PC-9 (cell line): ENCODE data around the gene UBTF. TPM values are rescaled to one million over a fixed set of nuclear protein-coding genes. Genes with fewer than 3 reads are reported as not detected.

Source experiments
- BruUV-seq: library from RNA; stranded (reverse); fragments of 400-500 nt; replicated peaks from 2 replicates; lab custom pipeline; 2021; lab: Mats Ljungman, UMichigan
- CTCF ChIA-PET: fragments of 300-600 bp; sonication (Branson Sonifier 250); formaldehyde crosslinking; loops from one replicate; lab custom pipeline; 2022; ENCODE audit warnings: antibody characterized with exemption; lab: Charles Lee
- POLR2A ChIA-PET: fragments of 300-600 bp; sonication (Branson Sonifier 250); formaldehyde crosslinking; loops from one replicate; lab custom pipeline; 2022; ENCODE audit warnings: antibody characterized with exemption; ENCODE audit not compliant: unreplicated experiment; lab: Charles Lee
- DNase-seq, 2 experiments: peaks; one replicate each; pipeline versions ENCODE4 v3.0.0 to v3.0.0-alpha.2; 2015 to 2022; ENCODE audit warnings: mixed read lengths in 1 of 2
- H2AFZ ChIP-seq: fragments of 200-600 bp; sonication (generic); 2 replicates; pipeline ENCODE4 v1.8.1; 2017; ENCODE audit warnings: antibody characterized with exemption
- H3F3A ChIP-seq: fragments of 200-600 bp; sonication (generic); 2 replicates; pipeline ENCODE4 v1.8.1; 2017; ENCODE audit warnings: antibody characterized with exemption, mild to moderate bottlenecking, low read depth; ENCODE audit not compliant: insufficient read depth
- H3K27ac ChIP-seq: fragments of 200-600 bp; sonication (generic); 2 replicates; pipeline ENCODE4 v1.6.1; 2016; ENCODE audit warnings: mixed run types
- H3K27me3 ChIP-seq: fragments of 200-600 bp; sonication (generic); 2 replicates; pipeline ENCODE4 v1.6.1; 2016; ENCODE audit warnings: low read depth, mixed run types; ENCODE audit not compliant: insufficient read depth
- H3K36me3 ChIP-seq: fragments of 200-600 bp; sonication (generic); 2 replicates; pipeline ENCODE4 v1.6.1; 2016; ENCODE audit warnings: low read depth, mixed run types
- H3K4me1 ChIP-seq: fragments of 200-600 bp; sonication (generic); replicated peaks from 2 replicates; pipeline ENCODE4 v1.6.1; 2016; ENCODE audit warnings: mixed run types; ENCODE audit not compliant: insufficient read depth
- H3K4me2 ChIP-seq: fragments of 200-600 bp; sonication (generic); 2 replicates; pipeline ENCODE4 v1.6.1; 2017; ENCODE audit warnings: mixed run types
- H3K4me3 ChIP-seq: fragments of 200-600 bp; sonication (generic); 2 replicates; pipeline ENCODE4 v1.6.1; 2016; ENCODE audit warnings: mixed run types
- H3K79me2 ChIP-seq: fragments of 200-600 bp; sonication (generic); 2 replicates; pipeline ENCODE4 v1.6.1; 2017; ENCODE audit warnings: low read depth, mixed run types
- H3K9me2 ChIP-seq: fragments of 200-600 bp; sonication (generic); 2 replicates; pipeline ENCODE4 v1.8.1; 2017; ENCODE audit warnings: mild to moderate bottlenecking; ENCODE audit not compliant: insufficient read depth
- H3K9me3 ChIP-seq: fragments of 200-600 bp; sonication (generic); 2 replicates; pipeline ENCODE4 v1.8.1; 2016; ENCODE audit warnings: low read depth; ENCODE audit not compliant: insufficient read depth
- H4K20me1 ChIP-seq: fragments of 200-600 bp; sonication (generic); 2 replicates; pipeline ENCODE4 v1.8.1; 2017; ENCODE audit not compliant: insufficient read depth
- EZH2 ChIP-seq: fragments of 200-600 bp; sonication (generic); IDR thresholded peaks from 2 replicates; pipeline ENCODE4 v1.8.0; 2017; ENCODE audit warnings: antibody characterized with exemption, low read depth
- intact Hi-C: fragments of 100-400 bp; cut with micrococcal nuclease; formaldehyde crosslinking; loops from one replicate; pipeline ENCODE4 v1.10.0; 2022; ENCODE audit not compliant: unreplicated experiment
- total RNA-seq: library from RNA; stranded (reverse); gene quantifications from 2 replicates; pipeline ENCODE4 v1.2.3, GENCODE V29; 2021
- TF ChIP-seq, protein P1 (sequence below): fragments of 200-600 bp; sonication (generic); conservative IDR thresholded peaks from 2 replicates; pipeline ENCODE4 v1.6.1; 2017; ENCODE audit warnings: mixed run types, antibody characterized with exemption, mild to moderate bottlenecking, moderate library complexity

UBTF gene
- total RNA-seq, 1 experiment from 2014 or later: 61.7 TPM

- H3K4me3 ChIP-seq: no peak overlapping the region
- no peak overlapping the region for H2AFZ ChIP-seq
- no peak for TF ChIP-seq EZH2
- TF ChIP-seq, protein P1, sequence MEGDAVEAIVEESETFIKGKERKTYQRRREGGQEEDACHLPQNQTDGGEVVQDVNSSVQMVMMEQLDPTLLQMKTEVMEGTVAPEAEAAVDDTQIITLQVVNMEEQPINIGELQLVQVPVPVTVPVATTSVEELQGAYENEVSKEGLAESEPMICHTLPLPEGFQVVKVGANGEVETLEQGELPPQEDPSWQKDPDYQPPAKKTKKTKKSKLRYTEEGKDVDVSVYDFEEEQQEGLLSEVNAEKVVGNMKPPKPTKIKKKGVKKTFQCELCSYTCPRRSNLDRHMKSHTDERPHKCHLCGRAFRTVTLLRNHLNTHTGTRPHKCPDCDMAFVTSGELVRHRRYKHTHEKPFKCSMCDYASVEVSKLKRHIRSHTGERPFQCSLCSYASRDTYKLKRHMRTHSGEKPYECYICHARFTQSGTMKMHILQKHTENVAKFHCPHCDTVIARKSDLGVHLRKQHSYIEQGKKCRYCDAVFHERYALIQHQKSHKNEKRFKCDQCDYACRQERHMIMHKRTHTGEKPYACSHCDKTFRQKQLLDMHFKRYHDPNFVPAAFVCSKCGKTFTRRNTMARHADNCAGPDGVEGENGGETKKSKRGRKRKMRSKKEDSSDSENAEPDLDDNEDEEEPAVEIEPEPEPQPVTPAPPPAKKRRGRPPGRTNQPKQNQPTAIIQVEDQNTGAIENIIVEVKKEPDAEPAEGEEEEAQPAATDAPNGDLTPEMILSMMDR: no peak
- intact Hi-C loops: no loop called here
- H3K27me3 ChIP-seq: no peaks in the 10 kb centered on the region
- no peak for DNase-seq
- no peaks in the 10 kb centered on the region for H3K36me3 ChIP-seq
- H3K4me2 ChIP-seq: no peak overlapping the region
- no peak overlapping the region for H3K27ac ChIP-seq
- peaks cover 22% of the 10 kb centered on the region for H3K4me1 ChIP-seq
- peaks cover 24% of the 10 kb centered on the region for H3F3A ChIP-seq
- BruUV-seq: no TSS peak
- ChIA-PET POLR2A (no interaction called here), CTCF (no interaction called here)
- no peaks in the 10 kb centered on the region for H3K79me2 ChIP-seq
- H3K9me3 ChIP-seq: no peaks in the 10 kb centered on the region
- H4K20me1 ChIP-seq: no peaks in the 10 kb centered on the region
- no peaks in the 10 kb centered on the region for H3K9me2 ChIP-seq
Measured at GRCh38 chr17:44233582-44233981, 14.1 kb upstream of the UBTF start.

- Histone ChIP-seq H4K20me1 (no peaks in the 10 kb centered on the region), H3F3A (peaks cover 24% of the 10 kb centered on the region), H3K27ac (no peak overlapping the region), H3K36me3 (no peaks in the 10 kb centered on the region), H2AFZ (no peak overlapping the region), H3K27me3 (no peaks in the 10 kb centered on the region), H3K9me2 (no peaks in the 10 kb centered on the region), H3K4me2 (no peak overlapping the region), H3K79me2 (no peaks in the 10 kb centered on the region), H3K4me3 (no peak overlapping the region), H3K9me3 (no peaks in the 10 kb centered on the region), H3K4me1 (peaks cover 22% of the 10 kb centered on the region)
- CTCF ChIA-PET: no interaction called here
- no TSS peak for BruUV-seq
- POLR2A ChIA-PET: no interaction called here
- intact Hi-C loops: no loop called here
- DNase-seq: no peak
- TF ChIP-seq, protein P1: no peak
- no peak for TF ChIP-seq EZH2
Measured at GRCh38 chr17:44232061-44232460, 12.6 kb upstream of the UBTF start.

DNA sequence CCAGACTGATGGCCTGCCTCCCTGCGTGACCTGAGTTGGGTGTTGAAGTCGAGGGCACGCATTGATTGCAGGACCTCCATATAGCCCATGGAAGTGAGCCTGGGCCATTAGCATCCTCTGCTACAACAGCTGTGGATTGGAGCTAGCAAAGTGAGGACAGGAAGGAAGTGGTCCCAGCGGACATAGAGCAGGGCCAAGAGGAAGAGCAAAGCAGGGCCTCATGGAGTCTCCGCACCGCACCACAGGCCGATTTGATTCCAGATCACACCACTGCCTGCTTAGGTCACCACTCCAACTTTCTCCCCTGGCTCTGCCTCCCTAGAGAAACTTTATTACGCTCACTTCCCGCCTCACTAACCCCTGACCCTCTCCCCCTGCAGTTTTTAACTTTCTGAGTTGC, 10.7 kb upstream of the UBTF start:
- no peaks in the 10 kb centered on the region for H3K36me3 ChIP-seq
- no peak overlapping the region for H2AFZ ChIP-seq
- ChIA-PET CTCF (no interaction called here), POLR2A (no interaction called here)
- H3K9me2 ChIP-seq: no peaks in the 10 kb centered on the region
- intact Hi-C loops: no loop called here
- no TSS peak for BruUV-seq
- no peak for TF ChIP-seq EZH2
- TF ChIP-seq, protein P1: no peak
- peaks cover 10% of the 10 kb centered on the region for H3K4me1 ChIP-seq
- no peak for DNase-seq
- peaks cover 14% of the 10 kb centered on the region for H3F3A ChIP-seq
- H3K9me3 ChIP-seq: no peaks in the 10 kb centered on the region
- H3K4me3 ChIP-seq: no peak overlapping the region
- no peak overlapping the region for H3K4me2 ChIP-seq
- no peaks in the 10 kb centered on the region for H4K20me1 ChIP-seq
- H3K27me3 ChIP-seq: no peaks in the 10 kb centered on the region
- H3K27ac ChIP-seq: no peak overlapping the region
- no peaks in the 10 kb centered on the region for H3K79me2 ChIP-seq
